NB4 (cell line): ENCODE results near the gene OR13C2.

ENCODE experiments used
- DNase-seq: peaks from one replicate; pipeline ENCODE4 v3.0.0; 2010; ENCODE audit warnings: low read depth
- H3K4me3 ChIP-seq: one replicate; pipeline ENCODE4 v1.5.1; 2011; ENCODE audit warnings: mild to moderate bottlenecking, low read depth, low read length, moderate library complexity
- CTCF ChIP-seq: IDR thresholded peaks from one replicate; pipeline ENCODE4 v1.5.1; 2012; ENCODE audit warnings: low read depth, low read length
- MYC ChIP-seq: IDR thresholded peaks from 2 replicates; pipeline ENCODE4 v1.6.1; 2011; ENCODE audit warnings: low read depth, low read length
- POLR2A ChIP-seq: IDR thresholded peaks from 2 replicates; pipeline ENCODE4 v1.6.1; 2011; ENCODE audit warnings: mild to moderate bottlenecking; ENCODE audit not compliant: insufficient read length; ENCODE audit errors: extremely low read depth
- TF ChIP-seq, protein P1 (sequence below): IDR thresholded peaks from 2 replicates; pipeline ENCODE4 v1.6.1; 2011; ENCODE audit warnings: low read depth, low read length

OR13C2 gene

DNA sequence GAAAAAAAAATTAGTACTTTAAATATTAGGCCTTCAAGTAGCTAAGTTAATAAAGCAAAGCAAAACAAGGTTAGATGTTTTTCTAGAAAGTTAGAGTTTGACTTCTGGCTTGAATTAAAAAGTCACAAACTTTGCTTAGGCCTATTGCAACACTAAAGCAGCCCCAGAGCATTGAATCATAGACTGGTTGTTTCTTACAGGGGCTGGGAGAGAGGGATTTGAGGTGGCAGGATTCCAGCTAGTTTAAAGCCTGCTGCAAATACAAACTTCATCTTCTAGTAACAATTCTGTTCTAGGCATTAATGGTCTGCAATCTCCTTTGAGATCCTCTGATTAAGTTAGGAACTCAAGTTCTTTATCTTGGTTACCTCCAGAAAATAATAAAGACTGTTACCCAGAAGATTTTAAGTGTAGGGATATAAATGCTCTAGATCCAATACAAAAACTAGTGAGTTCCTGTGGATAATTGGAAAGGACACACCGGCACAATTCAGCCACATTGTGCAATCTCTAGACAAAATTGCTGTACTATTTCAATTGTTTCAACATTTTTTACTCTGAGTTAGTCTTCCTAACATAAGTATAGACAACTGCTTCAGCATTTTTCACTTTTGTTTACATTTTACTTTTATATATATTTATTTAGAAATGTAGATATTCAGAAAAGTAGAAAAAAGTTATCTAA lies 18.8 kb downstream of the OR13C2 start:
- TF ChIP-seq CTCF (no peak), MYC (no peak), POLR2A (no peak)
- TF ChIP-seq, protein P1, sequence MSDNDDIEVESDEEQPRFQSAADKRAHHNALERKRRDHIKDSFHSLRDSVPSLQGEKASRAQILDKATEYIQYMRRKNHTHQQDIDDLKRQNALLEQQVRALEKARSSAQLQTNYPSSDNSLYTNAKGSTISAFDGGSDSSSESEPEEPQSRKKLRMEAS, result no peak

DNA sequence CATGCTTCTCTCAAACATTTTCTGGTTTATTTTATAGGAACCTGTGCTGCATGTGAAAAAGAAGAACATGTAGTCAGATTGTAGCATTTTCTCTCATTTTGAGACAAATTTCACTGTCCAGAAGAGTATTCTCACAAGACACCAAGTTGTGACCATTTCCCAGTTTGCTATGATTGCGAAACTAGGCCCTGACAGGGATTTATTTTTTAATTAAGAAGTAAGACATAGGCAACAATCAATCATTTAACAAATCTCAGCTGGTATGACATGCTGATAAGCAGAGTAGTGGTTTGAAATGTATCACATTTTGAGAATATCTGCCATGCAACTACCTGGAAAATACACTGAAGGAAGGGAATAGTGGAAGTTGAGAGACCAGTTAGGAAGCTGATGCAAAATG lies 24.9 kb downstream of the OR13C2 start:
- no peak overlapping the region for H3K4me3 ChIP-seq
- no peak for DNase-seq
- TF ChIP-seq CTCF, result no peak

More for the DNA sequence above, 18.8 kb downstream of the OR13C2 start:
- H3K4me3 ChIP-seq, result no peak overlapping the region
- DNase-seq, result no peak

- no peak overlapping the region for H3K4me3 ChIP-seq
- DNase-seq, result no peak
- TF ChIP-seq, protein P1, result no peak
- no peak for TF ChIP-seq MYC
- no peak for TF ChIP-seq CTCF
- TF ChIP-seq POLR2A, result no peak
Measured at GRCh38 chr9:104577263-104577662, 28.2 kb downstream of the OR13C2 start.

GRCh38 chr9:104575456-104575855 lies 30.0 kb downstream of the OR13C2 start:
- TF ChIP-seq, protein P1, result no peak
- TF ChIP-seq POLR2A (no peak), MYC (no peak), CTCF (no peak)
- DNase-seq, result no peak
- H3K4me3 ChIP-seq, result no peak overlapping the region

- TF ChIP-seq MYC (no peak), CTCF (no peak), POLR2A (no peak)
- TF ChIP-seq, protein P1, result no peak
- DNase-seq, result no peak
- H3K4me3 ChIP-seq, result no peak overlapping the region
Measured at GRCh38 chr9:104572612-104573011, 32.8 kb downstream of the OR13C2 start.

- H3K4me3 ChIP-seq, result no peak within 1 kb of the TSS
- no peak for DNase-seq
- TF ChIP-seq CTCF, result no peak
- TF ChIP-seq, protein P1, result no peak
- TF ChIP-seq MYC, result no peak
- TF ChIP-seq POLR2A, result no peak
Measured at GRCh38 chr9:104568868-104569267, 36.6 kb downstream of the OR13C2 start, which contains the start of gene OR13C8. TSS of gene OR13C8 (plus strand) at chr9:104569168. CDS start at chr9:104569168, 0 bp downstream.
